ENCODE data around the gene APOA1. TPM values are rescaled to one million over a fixed set of nuclear protein-coding genes. Genes with fewer than 3 reads are reported as not detected.

Gene APOA1
- polyA plus RNA-seq, 3 donors, result 0.45 to 3.5 (median 1.3) TPM

- no peak overlapping the region for H3K27ac ChIP-seq (ENCODE audit: low read depth, low read length)
- 80 to 92% (median 88%) methylated on average over 3 of the region's 3 CpGs for WGBS, 3 donors
These were observed 24.8 kb upstream of the APOA1 start for GRCh38 chr11:116862185-116862584.

- 92 to 97% (median 95%) methylated on average over 1 of the region's 1 CpG for WGBS, 3 donors
- H3K27ac ChIP-seq (ENCODE audit: low read depth, low read length), result no peak overlapping the region
These were observed 24.1 kb upstream of the APOA1 start for GRCh38 chr11:116861539-116861938.

- 89 to 94% (median 94%) methylated on average over 6 of the region's 6 CpGs for WGBS, 3 donors
- no peak overlapping the region for H3K27ac ChIP-seq (ENCODE audit: low read depth, low read length)
These were observed 22.9 kb upstream of the APOA1 start for GRCh38 chr11:116860303-116860702.

GRCh38 chr11:116859175-116859574, 21.8 kb upstream of the APOA1 start:
- no peak overlapping the region for H3K27ac ChIP-seq (ENCODE audit: low read depth, low read length)
- 94 to 99% (median 95%) methylated on average over 8 of the region's 8 CpGs for WGBS, 3 donors

- no peak overlapping the region for H3K27ac ChIP-seq (ENCODE audit: low read depth, low read length)
- 81 to 90% (median 82%) methylated on average over 7 of the region's 7 CpGs for WGBS, 3 donors
These were observed 20.5 kb upstream of the APOA1 start for GRCh38 chr11:116857936-116858335.

GRCh38 chr11:116857316-116857715, 19.9 kb upstream of the APOA1 start:
- no peak overlapping the region for H3K27ac ChIP-seq (ENCODE audit: low read depth, low read length)
- WGBS, 3 donors, result 81 to 90% (median 87%) methylated on average over 2 of the region's 2 CpGs

- no peak overlapping the region for H3K27ac ChIP-seq (ENCODE audit: low read depth, low read length)
These were observed 19.0 kb upstream of the APOA1 start for GRCh38 chr11:116856423-116856822.

GRCh38 chr11:116855413-116855812, 18.0 kb upstream of the APOA1 start:
- no peak overlapping the region for H3K27ac ChIP-seq (ENCODE audit: low read depth, low read length)
- 78 to 88% (median 82%) methylated on average over 7 of the region's 7 CpGs for WGBS, 3 donors

More at GRCh38 chr11:116856423-116856822, 19.0 kb upstream of the APOA1 start:
- WGBS, 3 donors, result 76 to 97% (median 77%) methylated on average over 5 of the region's 5 CpGs

- 45 to 71% (median 59%) methylated on average over 6 of the region's 6 CpGs for WGBS, 3 donors
- no peak overlapping the region for H3K27ac ChIP-seq (ENCODE audit: low read depth, low read length)
These were observed 16.1 kb upstream of the APOA1 start for GRCh38 chr11:116853461-116854073.

GRCh38 chr11:116852261-116853031, 15.0 kb upstream of the APOA1 start:
- H3K27ac ChIP-seq (ENCODE audit: low read depth, low read length), result no peak overlapping the region
- WGBS, 3 donors, result 38 to 61% (median 47%) methylated on average over 5 of the region's 5 CpGs

- no peak overlapping the region for H3K27ac ChIP-seq (ENCODE audit: low read depth, low read length)
These were observed 14.2 kb upstream of the APOA1 start for GRCh38 chr11:116851626-116852025.

GRCh38 chr11:116849486-116849885, 12.1 kb upstream of the APOA1 start:
- WGBS, 3 donors, result 70 to 88% (median 86%) methylated on average over 6 of the region's 6 CpGs

More at GRCh38 chr11:116851626-116852025, 14.2 kb upstream of the APOA1 start:
- 35 to 77% (median 57%) methylated on average over 7 of the region's 7 CpGs for WGBS, 3 donors

GRCh38 chr11:116849060-116849459, 11.6 kb upstream of the APOA1 start:
- H3K27ac ChIP-seq (ENCODE audit: low read depth, low read length), result no peak overlapping the region
- WGBS, 3 donors, result 95 to 96% (median 96%) methylated on average over 12 of the region's 12 CpGs

More at GRCh38 chr11:116849486-116849885, 12.1 kb upstream of the APOA1 start:
- H3K27ac ChIP-seq (ENCODE audit: low read depth, low read length), result no peak overlapping the region

GRCh38 chr11:116847612-116848011, 10.2 kb upstream of the APOA1 start:
- 88 to 99% (median 96%) methylated on average over 4 of the region's 4 CpGs for WGBS, 3 donors
- no peak overlapping the region for H3K27ac ChIP-seq (ENCODE audit: low read depth, low read length)

GRCh38 chr11:116844722-116845121, 7.3 kb upstream of the APOA1 start:
- 85 to 93% (median 91%) methylated on average over 4 of the region's 4 CpGs for WGBS, 3 donors
- no peak overlapping the region for H3K27ac ChIP-seq (ENCODE audit: low read depth, low read length)

- H3K27ac ChIP-seq (ENCODE audit: low read depth, low read length), result no peak overlapping the region
- 91 to 96% (median 95%) methylated on average over 9 of the region's 9 CpGs for WGBS, 3 donors
These were observed 6.2 kb upstream of the APOA1 start for GRCh38 chr11:116843661-116844060.

GRCh38 chr11:116842909-116843308, 5.5 kb upstream of the APOA1 start:
- H3K27ac ChIP-seq (ENCODE audit: low read depth, low read length), result no peak overlapping the region
- WGBS, 3 donors, result 78 to 90% (median 83%) methylated on average over 4 of the region's 4 CpGs

- 96 to 99% (median 96%) methylated on average over 4 of the region's 4 CpGs for WGBS, 3 donors
These were observed 4.7 kb upstream of the APOA1 start for GRCh38 chr11:116842117-116842516.

GRCh38 chr11:116840746-116841296, 3.4 kb upstream of the APOA1 start:
- no peak overlapping the region for H3K27ac ChIP-seq (ENCODE audit: low read depth, low read length)
- WGBS, 3 donors, result 73 to 79% (median 75%) methylated on average over 9 of the region's 9 CpGs

More at GRCh38 chr11:116842117-116842516, 4.7 kb upstream of the APOA1 start:
- no peak overlapping the region for H3K27ac ChIP-seq (ENCODE audit: low read depth, low read length)
